Measurements from ENCODE around the gene GLTP.

The GLTP gene

GRCh38 chr12:109844983-109845823, 35.1 kb downstream of the GLTP start:
- peak; percentile 83 to 93 (median 86) for DNase-seq (ENCODE audit: low read depth in 4 of 4, low spot score in 1 of 4)

- DNase-seq (ENCODE audit: low read depth in 4 of 4, low spot score in 1 of 4), result no peak
These were observed 36.2 kb downstream of the GLTP start for GRCh38 chr12:109844091-109844490.

- no peak for DNase-seq (ENCODE audit: low read depth in 4 of 4, low spot score in 1 of 4)
These were observed 38.3 kb downstream of the GLTP start for GRCh38 chr12:109842021-109842420.

- DNase-seq (ENCODE audit: low read depth in 4 of 4, low spot score in 1 of 4), result no peak
These were observed 39.0 kb downstream of the GLTP start for GRCh38 chr12:109841356-109841755.

GRCh38 chr12:109840305-109841074, 39.9 kb downstream of the GLTP start:
- no peak for DNase-seq (ENCODE audit: low read depth in 4 of 4, low spot score in 1 of 4)

GRCh38 chr12:109839444-109839843, 40.9 kb downstream of the GLTP start:
- no peak for DNase-seq (ENCODE audit: low read depth in 4 of 4, low spot score in 1 of 4)

- no peak for DNase-seq (ENCODE audit: low read depth in 4 of 4, low spot score in 1 of 4)
These were observed 43.4 kb downstream of the GLTP start for GRCh38 chr12:109836916-109837315.

- no peak for DNase-seq (ENCODE audit: low read depth in 4 of 4, low spot score in 1 of 4)
These were observed 44.5 kb downstream of the GLTP start for GRCh38 chr12:109835827-109836226.

- DNase-seq (ENCODE audit: low read depth in 4 of 4, low spot score in 1 of 4), result no peak
These were observed 46.8 kb downstream of the GLTP start, which contains the start of gene TRPV4 for GRCh38 chr12:109833307-109834189. TRPV4 (minus strand) TSS chr12:109833398; CDS start chr12:109814796, 18,602 bp downstream.

GRCh38 chr12:109832541-109833306, 47.6 kb downstream of the GLTP start:
- no peak for DNase-seq (ENCODE audit: low read depth in 4 of 4, low spot score in 1 of 4)

GRCh38 chr12:109831929-109832328, 48.4 kb downstream of the GLTP start:
- no peak for DNase-seq (ENCODE audit: low read depth in 4 of 4, low spot score in 1 of 4)

- DNase-seq (ENCODE audit: low read depth in 4 of 4, low spot score in 1 of 4), result no peak
These were observed 49.0 kb downstream of the GLTP start for GRCh38 chr12:109831365-109831764.

GRCh38 chr12:109830718-109831117, 49.6 kb downstream of the GLTP start:
- DNase-seq (ENCODE audit: low read depth in 4 of 4, low spot score in 1 of 4), result no peak

- no peak for DNase-seq (ENCODE audit: low read depth in 4 of 4, low spot score in 1 of 4)
These were observed 50.1 kb downstream of the GLTP start for GRCh38 chr12:109830267-109830666.

GRCh38 chr12:109829667-109830066, 50.7 kb downstream of the GLTP start:
- DNase-seq (ENCODE audit: low read depth in 4 of 4, low spot score in 1 of 4), result no peak

- DNase-seq (ENCODE audit: low read depth in 4 of 4, low spot score in 1 of 4), result no peak
These were observed 51.4 kb downstream of the GLTP start for GRCh38 chr12:109828754-109829511.

GRCh38 chr12:109827566-109828550, 52.5 kb downstream of the GLTP start:
- DNase-seq (ENCODE audit: low read depth in 4 of 4, low spot score in 1 of 4), result no peak

GRCh38 chr12:109827080-109827479, 53.3 kb downstream of the GLTP start:
- no peak for DNase-seq (ENCODE audit: low read depth in 4 of 4, low spot score in 1 of 4)

GRCh38 chr12:109824731-109825130, 55.6 kb downstream of the GLTP start:
- no peak for DNase-seq (ENCODE audit: low read depth in 4 of 4, low spot score in 1 of 4)
